NB4 (cell line): ENCODE data around the gene PYROXD2.

Experiments
- CTCF ChIP-seq: IDR thresholded peaks from one replicate; pipeline ENCODE4 v1.5.1; 2012; ENCODE audit warnings: low read depth, low read length
- MAX ChIP-seq: IDR thresholded peaks from 2 replicates; pipeline ENCODE4 v1.6.1; 2011; ENCODE audit warnings: low read depth, low read length

GRCh38 chr10:98457721-98458120, 42.7 kb upstream of the PYROXD2 start:
- no peak for TF ChIP-seq CTCF
- no peak for TF ChIP-seq MAX
